GM19099 (cell line): ENCODE data around the gene CCDC91.

Experiments
- POLR2A ChIP-seq: IDR thresholded peaks from 3 replicates; pipeline ENCODE4 v1.6.1; 2011; ENCODE audit warnings: low read depth; ENCODE audit not compliant: insufficient read length; ENCODE audit errors: extremely low read depth

Gene CCDC91

GRCh38 chr12:28242129-28242495 lies 51.9 kb downstream of the CCDC91 start:
- TF ChIP-seq POLR2A, result no peak

GRCh38 chr12:28242496-28243309 lies 52.4 kb downstream of the CCDC91 start:
- no peak for TF ChIP-seq POLR2A

GRCh38 chr12:28243310-28243633 lies 53.0 kb downstream of the CCDC91 start:
- TF ChIP-seq POLR2A, result no peak

GRCh38 chr12:28247806-28248205 lies 57.5 kb downstream of the CCDC91 start:
- no peak for TF ChIP-seq POLR2A

GRCh38 chr12:28248555-28249145 lies 58.4 kb downstream of the CCDC91 start:
- no peak for TF ChIP-seq POLR2A

DNA sequence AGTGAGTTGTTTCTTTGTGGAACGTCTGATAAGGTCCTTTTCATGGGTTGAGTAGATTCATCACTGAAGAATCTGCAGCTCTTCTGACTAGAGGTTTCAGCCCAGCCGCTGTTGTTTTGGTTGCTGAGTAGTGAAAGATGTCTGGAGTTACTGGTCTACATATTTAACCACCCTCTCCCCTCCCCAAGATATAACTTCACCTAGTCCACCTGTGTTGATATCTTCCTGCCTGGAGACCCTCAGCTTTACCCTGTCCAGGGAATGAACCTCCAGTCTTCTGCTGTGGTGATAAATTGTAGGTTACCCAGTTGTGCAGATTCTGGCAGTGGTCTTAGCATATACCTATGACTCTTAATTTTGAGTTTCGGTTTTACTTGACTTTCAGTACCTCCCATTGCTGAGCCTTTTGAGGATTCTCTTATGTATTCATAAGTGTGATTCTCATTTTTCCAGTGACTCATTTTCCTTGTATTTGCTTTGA lies 62.9 kb downstream of the CCDC91 start:
- TF ChIP-seq POLR2A, result no peak

- TF ChIP-seq POLR2A, result no peak
Measured at GRCh38 chr12:28257411-28257810, 67.2 kb downstream of the CCDC91 start.

DNA sequence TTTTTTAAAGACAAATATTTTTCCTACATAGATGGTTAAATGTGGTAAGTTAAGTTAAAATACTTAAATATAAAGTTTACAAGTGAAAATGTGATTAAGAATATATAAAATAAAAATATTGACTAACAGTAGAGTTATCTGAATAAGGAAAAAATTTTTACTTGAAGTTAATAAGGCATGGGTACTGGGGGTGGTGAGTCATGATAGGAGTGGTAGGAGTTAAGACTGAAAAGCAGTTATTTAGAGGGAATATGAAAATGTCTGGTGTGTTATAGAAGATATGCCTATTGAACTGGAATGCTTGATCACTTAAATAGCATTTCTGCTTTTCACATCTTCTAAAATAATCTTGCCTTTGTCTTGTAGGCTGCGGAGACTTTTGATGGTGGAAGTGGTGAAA lies 68.7 kb downstream of the CCDC91 start:
- no peak for TF ChIP-seq POLR2A

DNA sequence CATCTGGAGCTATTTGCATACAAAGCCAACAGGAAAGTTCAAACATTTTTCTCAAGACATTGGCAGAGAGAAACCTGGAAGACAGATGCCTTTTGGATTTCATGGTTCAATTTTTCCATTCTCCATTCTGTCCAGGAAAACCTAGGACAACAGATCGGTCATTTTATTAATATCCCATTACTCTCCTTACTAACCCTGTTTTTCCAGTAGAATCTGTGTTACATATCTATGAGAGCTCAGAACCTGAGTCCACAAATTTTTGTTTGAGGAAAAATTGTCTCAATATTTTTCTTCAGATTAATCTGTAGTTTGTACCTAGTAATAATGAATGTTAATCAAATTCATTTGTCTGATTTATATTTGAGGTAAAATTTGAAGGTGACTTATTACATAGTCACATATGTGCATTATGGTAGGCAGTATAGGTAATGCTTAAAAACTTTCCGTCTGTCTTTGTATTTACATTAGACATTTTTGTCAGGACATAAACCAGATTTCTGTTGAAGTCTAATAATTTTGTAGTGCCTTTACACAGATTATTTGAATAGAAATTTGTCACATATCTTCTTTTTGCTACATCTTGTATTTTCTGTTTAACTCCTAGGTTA lies 75.3 kb downstream of the CCDC91 start:
- no peak for TF ChIP-seq POLR2A

DNA sequence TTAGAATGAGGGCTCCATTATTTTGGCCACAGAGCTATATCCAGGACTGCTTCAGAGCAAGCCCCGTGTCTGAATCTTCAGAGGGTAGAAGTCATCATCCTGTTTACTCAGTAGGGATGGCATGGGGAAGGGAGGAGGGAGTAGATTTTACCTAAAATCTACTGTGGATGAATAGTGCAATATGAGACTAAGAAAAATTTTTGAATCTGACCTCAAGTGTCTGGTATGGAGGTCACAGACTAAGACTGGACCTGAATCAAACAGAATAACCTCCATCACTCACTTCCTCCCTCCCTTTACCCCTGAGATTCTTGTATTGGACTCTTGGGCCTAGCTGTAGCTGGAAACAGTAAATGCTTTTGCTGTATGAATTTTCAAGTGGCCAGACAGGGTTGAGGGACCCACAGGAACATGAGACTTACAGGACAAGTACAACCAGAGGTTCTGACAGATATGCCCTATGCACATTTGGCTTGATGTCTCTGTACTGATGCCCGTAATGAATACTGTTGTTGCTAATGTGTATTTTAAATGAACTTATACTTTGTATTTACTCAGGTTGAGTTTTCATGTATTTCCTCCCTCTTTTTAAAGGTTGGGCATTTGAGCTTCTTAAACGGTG lies 78.5 kb downstream of the CCDC91 start:
- TF ChIP-seq POLR2A, result no peak

- no peak for TF ChIP-seq POLR2A
Measured at GRCh38 chr12:28269851-28270250, 79.6 kb downstream of the CCDC91 start.

- TF ChIP-seq POLR2A, result no peak
Measured at GRCh38 chr12:28278499-28278898, 88.2 kb downstream of the CCDC91 start.

DNA sequence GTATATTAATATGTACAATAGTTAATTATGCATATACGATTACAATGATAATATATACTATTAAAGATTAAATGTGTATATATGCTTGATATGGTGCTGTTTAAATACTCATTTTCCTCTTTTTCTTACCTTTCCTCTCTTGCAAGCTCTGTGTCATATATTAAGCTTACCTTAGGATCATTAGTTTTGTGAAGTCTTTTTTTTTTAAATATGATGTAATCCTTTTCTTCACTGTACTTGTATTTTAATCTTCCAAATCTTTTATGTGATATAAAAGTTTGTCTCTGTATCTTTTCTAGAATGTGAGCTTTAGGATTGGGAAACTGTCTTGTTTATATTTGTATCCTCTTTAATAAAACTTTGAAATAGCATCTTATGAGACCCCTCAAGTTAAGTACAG lies 88.7 kb downstream of the CCDC91 start:
- TF ChIP-seq POLR2A, result no peak

- no peak for TF ChIP-seq POLR2A
Measured at GRCh38 chr12:28286352-28286751, 96.1 kb downstream of the CCDC91 start.

GRCh38 chr12:28290262-28290661 lies 100.0 kb downstream of the CCDC91 start:
- TF ChIP-seq POLR2A, result no peak

GRCh38 chr12:28292699-28293098 lies 102.4 kb downstream of the CCDC91 start:
- no peak for TF ChIP-seq POLR2A

- no peak for TF ChIP-seq POLR2A
Measured at GRCh38 chr12:28294300-28294699, 104.0 kb downstream of the CCDC91 start.

- no peak for TF ChIP-seq POLR2A
Measured at GRCh38 chr12:28296287-28296686, 106.0 kb downstream of the CCDC91 start.
